Keratinocyte (primary cell): ENCODE measurements around the gene SLC1A3. TPM values are rescaled to one million over a fixed set of nuclear protein-coding genes. Genes with fewer than 3 reads are reported as not detected.

Experiments
- DNase-seq: peaks from one replicate; pipeline ENCODE4 v3.0.0-alpha.2; 2011; ENCODE audit warnings: low read depth, missing footprints, low spot score
- FAIRE-seq: peaks from 2 replicates; lab custom pipeline; 2011; peaks lifted over from hg19 to GRCh38; lab: Jason Lieb, UNC
- H2AFZ ChIP-seq: 2 replicates; pipeline ENCODE4 v1.6.0; 2012; ENCODE audit warnings: low read length, control low read depth, inconsistent platforms; ENCODE audit not compliant: control insufficient read depth
- H3K27ac ChIP-seq: 2 replicates; pipeline ENCODE4 v1.5.1; 2011; ENCODE audit warnings: low read length; ENCODE audit not compliant: control insufficient read depth, insufficient read depth
- H3K27me3 ChIP-seq: 3 replicates; pipeline ENCODE4 v1.6.0; 2011; ENCODE audit warnings: low read length; ENCODE audit not compliant: control insufficient read depth, insufficient read depth; ENCODE audit errors: extremely low read depth
- H3K36me3 ChIP-seq, 2 experiments: 2 replicates in 1 of 2; 3 replicates in 1 of 2; pipeline ENCODE4 v1.5.1; 2011; ENCODE audit warnings: low read length in 2 of 2, mild to moderate bottlenecking in 1 of 2; ENCODE audit not compliant: control insufficient read depth in 2 of 2, insufficient read depth in 2 of 2; ENCODE audit errors: extremely low read depth in 1 of 2
- H3K4me1 ChIP-seq: 3 replicates; pipeline ENCODE4 v1.5.1; 2011; ENCODE audit warnings: low read length; ENCODE audit not compliant: control insufficient read depth, insufficient read depth; ENCODE audit errors: extremely low read depth
- H3K4me2 ChIP-seq: 3 replicates; pipeline ENCODE4 v1.6.0; 2011; ENCODE audit warnings: low read depth, low read length; ENCODE audit not compliant: control insufficient read depth, insufficient read depth; ENCODE audit errors: extremely low read depth
- H3K4me3 ChIP-seq, 3 experiments: fragments of 200-600 bp in 1 of 3; sonication (generic) in 1 of 3; 2 replicates in 2 of 3; 3 replicates in 1 of 3; pipeline ENCODE4 v1.5.1; 2011 to 2016; ENCODE audit warnings: low read length in 3 of 3, mild to moderate bottlenecking in 3 of 3, control low read depth in 2 of 3, inconsistent platforms in 1 of 3, low read depth in 1 of 3, mixed read lengths in 1 of 3, mixed run types in 1 of 3, moderate library complexity in 1 of 3; ENCODE audit not compliant: control insufficient read depth in 2 of 3, insufficient read depth in 2 of 3; ENCODE audit errors: extremely low read depth in 1 of 3
- H3K79me2 ChIP-seq: 2 replicates; pipeline ENCODE4 v1.6.0; 2012; ENCODE audit warnings: low read length; ENCODE audit not compliant: control insufficient read depth, insufficient read depth
- H3K9ac ChIP-seq: 3 replicates; pipeline ENCODE4 v1.6.0; 2011; ENCODE audit warnings: low read length; ENCODE audit not compliant: control insufficient read depth, insufficient read depth; ENCODE audit errors: extremely low read depth
- H3K9me1 ChIP-seq: 3 replicates; pipeline ENCODE4 v1.6.0; 2011; ENCODE audit warnings: low read length; ENCODE audit not compliant: control insufficient read depth, insufficient read depth; ENCODE audit errors: extremely low read depth
- H3K9me3 ChIP-seq: 2 replicates; pipeline ENCODE4 v1.5.1; 2012; ENCODE audit warnings: low read depth, low read length; ENCODE audit not compliant: control insufficient read depth
- H4K20me1 ChIP-seq: 3 replicates; pipeline ENCODE4 v1.6.0; 2011; ENCODE audit warnings: low read length; ENCODE audit not compliant: control insufficient read depth, insufficient read depth; ENCODE audit errors: extremely low read depth
- CTCF ChIP-seq, 3 experiments: IDR thresholded peaks in 1 of 3; conservative IDR thresholded peaks in 1 of 3; optimal IDR thresholded peaks in 1 of 3; 2 replicates in 2 of 3; 3 replicates in 1 of 3; pipeline versions ENCODE3 to v1.5.1; 2011; ENCODE audit warnings: low read length in 3 of 3, mild to moderate bottlenecking in 3 of 3, moderate library complexity in 2 of 3, control low read depth in 1 of 3, inconsistent platforms in 1 of 3; ENCODE audit not compliant: insufficient read depth in 2 of 3; ENCODE audit errors: extremely low read depth in 1 of 3
- EZH2 ChIP-seq: IDR thresholded peaks from one replicate; pipeline ENCODE4 v1.6.1; 2012; ENCODE audit warnings: inconsistent platforms, mild to moderate bottlenecking, low read length, moderate library complexity
- dilution Hi-C: fragments of 300-500 bp; cut with MboI; formaldehyde crosslinking; loops from one replicate; pipeline ENCODE4 v1.7.0; 2020; ENCODE audit warnings: low sequenced_read_pairs; ENCODE audit not compliant: extremely low pct_ligation_motif_present
- polyA plus RNA-seq, 5 experiments: library from polyadenylated mRNA; depleted of rRNA in 3 of 5; stranded (reverse) in 3 of 5; stranded (forward) in 1 of 5; unstranded in 1 of 5; fragments of >200 nt; gene quantifications; 1 replicate in 1 of 5; 2 replicates in 3 of 5; 3 replicates in 1 of 5; pipeline versions ENCODE4 v1.2.1 to v1.2.3, GENCODE V29; 2011 to 2012; ENCODE audit warnings: missing spikeins in 2 of 5, low read depth in 1 of 5, low replicate concordance in 1 of 5

Gene SLC1A3
- polyA plus RNA-seq, 1 donor (not counting 4 experiments of a cell fraction or from before 2014, with no cell fraction given): 22.2 TPM

- H3K9me1 ChIP-seq: no peaks in the 10 kb centered on the region
- no peak for FAIRE-seq
Measured at GRCh38 chr5:36683821-36684434, 77.5 kb downstream of the SLC1A3 start.

GRCh38 chr5:36685631-36686288, 79.4 kb downstream of the SLC1A3 start:
- TF ChIP-seq CTCF (optimal IDR thresholded peaks at IDR 0.05 in 1 of 3, IDR thresholded peaks at IDR 0.05 in 1 of 3, conservative IDR thresholded peaks at IDR 0.05 in 1 of 3; ENCODE audit: extremely low read depth in 1 of 3, insufficient read depth in 2 of 3, low read length in 3 of 3) (no peak), EZH2 (no peak)
- Histone ChIP-seq H3K79me2 (no peaks in the 10 kb centered on the region), H4K20me1 (no peaks in the 10 kb centered on the region), H3K9me1 (no peaks in the 10 kb centered on the region), H2AFZ (no peak overlapping the region), H3K4me3 (no peak overlapping the region), H3K9me3 (no peaks in the 10 kb centered on the region), H3K36me3 (peaks cover 0 to 2% of the 10 kb centered on the region in 2 experiments), H3K4me2 (no peak overlapping the region), H3K4me1 (peaks cover 11% of the 10 kb centered on the region), H3K27me3 (no peaks in the 10 kb centered on the region), H3K27ac (no peak overlapping the region), H3K9ac (no peak overlapping the region)
- FAIRE-seq (no peak), DNase-seq (no peak)
- dilution Hi-C loops: no loop called here

More at GRCh38 chr5:36683821-36684434, 77.5 kb downstream of the SLC1A3 start:
- H3K4me2 ChIP-seq: no peak overlapping the region
- H3K4me3 ChIP-seq: no peak overlapping the region
- peaks cover 2 to 4% of the 10 kb centered on the region in 2 experiments for H3K36me3 ChIP-seq
- no peaks in the 10 kb centered on the region for H3K79me2 ChIP-seq
- no peak overlapping the region for H3K9ac ChIP-seq
- H2AFZ ChIP-seq: no peak overlapping the region
- H3K27ac ChIP-seq: no peak overlapping the region
- no peaks in the 10 kb centered on the region for H3K9me3 ChIP-seq
- no peaks in the 10 kb centered on the region for H3K27me3 ChIP-seq
- no peak for TF ChIP-seq EZH2
- no peak for TF ChIP-seq CTCF (optimal IDR thresholded peaks at IDR 0.05 in 1 of 3, IDR thresholded peaks at IDR 0.05 in 1 of 3, conservative IDR thresholded peaks at IDR 0.05 in 1 of 3; ENCODE audit: extremely low read depth in 1 of 3, insufficient read depth in 2 of 3, low read length in 3 of 3)
- dilution Hi-C loops: no loop called here
- no peak for DNase-seq
- no peaks in the 10 kb centered on the region for H4K20me1 ChIP-seq
- no peaks in the 10 kb centered on the region for H3K4me1 ChIP-seq
